ENCODE results near the gene ALOX5. TPM values are rescaled to one million over a fixed set of nuclear protein-coding genes. Genes with fewer than 3 reads are reported as not detected.
"Not testable (repeated sequence)": the region's sequence is repeated elsewhere in the genome, so short reads cannot be mapped to it uniquely, and the experiment has no call there.

The ALOX5 gene
- total RNA-seq, 4 donors from 2014 or later, result 12.3 to 46.1 (median 14.7) TPM

DNA sequence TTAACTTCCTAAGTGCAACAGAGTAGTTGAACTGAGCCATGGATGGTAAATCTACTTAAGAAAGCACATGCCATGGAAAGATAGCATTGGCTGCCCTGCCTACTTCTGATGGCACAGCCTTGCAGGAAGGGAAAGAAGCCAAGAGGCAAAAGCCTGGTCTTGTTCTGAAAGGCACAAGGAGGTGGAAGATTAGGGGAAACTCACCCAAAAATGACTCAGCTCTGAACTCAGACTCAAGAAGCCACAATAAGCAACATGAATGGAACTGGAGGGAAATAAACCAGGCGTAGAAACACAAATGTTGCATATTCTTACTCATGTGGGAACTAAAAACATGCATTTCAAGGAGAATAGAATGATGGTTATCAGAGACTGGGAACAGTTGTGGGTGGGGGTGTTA lies 20.8 kb upstream of the ALOX5 start:
- Histone ChIP-seq H3K4me3 (no peak overlapping the region), H3K27me3 (no peaks in the 10 kb centered on the region), H3K36me3 (no peaks in the 10 kb centered on the region), H3K27ac (no peak overlapping the region), H3K4me1 (no peaks in the 10 kb centered on the region), H3K9me3 (no peaks in the 10 kb centered on the region)
- WGBS, result 53% methylated on average over 1 of the region's 1 CpG
- TF ChIP-seq, protein P1, sequence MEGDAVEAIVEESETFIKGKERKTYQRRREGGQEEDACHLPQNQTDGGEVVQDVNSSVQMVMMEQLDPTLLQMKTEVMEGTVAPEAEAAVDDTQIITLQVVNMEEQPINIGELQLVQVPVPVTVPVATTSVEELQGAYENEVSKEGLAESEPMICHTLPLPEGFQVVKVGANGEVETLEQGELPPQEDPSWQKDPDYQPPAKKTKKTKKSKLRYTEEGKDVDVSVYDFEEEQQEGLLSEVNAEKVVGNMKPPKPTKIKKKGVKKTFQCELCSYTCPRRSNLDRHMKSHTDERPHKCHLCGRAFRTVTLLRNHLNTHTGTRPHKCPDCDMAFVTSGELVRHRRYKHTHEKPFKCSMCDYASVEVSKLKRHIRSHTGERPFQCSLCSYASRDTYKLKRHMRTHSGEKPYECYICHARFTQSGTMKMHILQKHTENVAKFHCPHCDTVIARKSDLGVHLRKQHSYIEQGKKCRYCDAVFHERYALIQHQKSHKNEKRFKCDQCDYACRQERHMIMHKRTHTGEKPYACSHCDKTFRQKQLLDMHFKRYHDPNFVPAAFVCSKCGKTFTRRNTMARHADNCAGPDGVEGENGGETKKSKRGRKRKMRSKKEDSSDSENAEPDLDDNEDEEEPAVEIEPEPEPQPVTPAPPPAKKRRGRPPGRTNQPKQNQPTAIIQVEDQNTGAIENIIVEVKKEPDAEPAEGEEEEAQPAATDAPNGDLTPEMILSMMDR (IDR thresholded peaks at IDR 0.05), result no peak
- no peak for DNase-seq (ENCODE audit: low spot score in 2 of 2)

DNA sequence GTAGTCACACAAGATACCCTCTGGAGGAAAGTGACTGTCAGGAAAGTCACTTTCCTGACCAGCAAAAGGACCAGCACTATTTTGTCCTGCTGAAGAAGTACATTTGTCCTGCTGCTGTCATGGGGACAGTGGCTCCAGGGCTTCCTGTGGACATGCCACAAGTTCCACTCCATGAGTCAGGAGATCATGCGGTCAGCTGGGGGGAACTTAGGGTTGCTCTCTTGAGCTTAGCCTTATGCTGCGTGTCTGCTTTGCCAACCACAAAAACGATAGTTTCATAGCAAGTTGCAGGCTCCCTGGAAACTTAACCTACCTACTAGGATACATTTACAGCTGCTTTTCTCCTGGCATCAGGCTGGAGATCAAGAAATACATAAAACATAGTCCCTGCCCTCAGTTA lies 19.8 kb upstream of the ALOX5 start:
- no peak overlapping the region for H3K27ac ChIP-seq
- peak in 1 of 2 donors; percentile 83 for DNase-seq (ENCODE audit: low spot score in 2 of 2)
- no peaks in the 10 kb centered on the region for H3K36me3 ChIP-seq
- H3K27me3 ChIP-seq, result no peaks in the 10 kb centered on the region
- no peaks in the 10 kb centered on the region for H3K9me3 ChIP-seq
- TF ChIP-seq, protein P1 (IDR thresholded peaks at IDR 0.05), result no peak
- TF ChIP-seq EP300 (IDR thresholded peaks at IDR 0.05) (no peak), POLR2AphosphoS5 (IDR thresholded peaks at IDR 0.05) (no peak), POLR2A (IDR thresholded peaks at IDR 0.05) (no peak)
- H3K4me1 ChIP-seq, result no peaks in the 10 kb centered on the region
- WGBS, result 93% methylated on average over 3 of the region's 3 CpGs
- no peak overlapping the region for H3K4me3 ChIP-seq

DNA sequence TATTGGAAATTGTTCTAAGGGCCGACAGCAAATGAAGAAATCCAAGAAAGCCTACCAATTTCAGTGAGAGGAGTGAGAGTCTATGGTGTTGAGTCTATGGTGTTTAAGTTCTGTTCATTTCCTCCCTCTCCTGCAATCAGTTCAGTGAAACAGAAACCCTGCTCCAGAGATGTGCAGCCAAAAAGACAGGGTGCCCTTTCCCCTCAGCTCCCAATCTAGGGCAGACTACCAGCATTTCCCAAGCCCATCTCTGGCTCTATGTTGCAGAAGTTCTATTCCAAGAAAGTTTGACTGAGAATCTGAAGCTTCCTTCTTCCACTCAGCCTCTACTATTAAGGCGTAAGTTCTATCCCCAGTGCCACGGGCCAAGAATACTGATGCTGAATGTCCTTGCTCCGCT lies 18.5 kb upstream of the ALOX5 start:
- H3K27ac ChIP-seq, result no peak overlapping the region
- no peaks in the 10 kb centered on the region for H3K27me3 ChIP-seq
- no peaks in the 10 kb centered on the region for H3K9me3 ChIP-seq
- no peak overlapping the region for H3K4me3 ChIP-seq
- DNase-seq (ENCODE audit: low spot score in 2 of 2), result no peak
- H3K36me3 ChIP-seq, result no peaks in the 10 kb centered on the region
- TF ChIP-seq POLR2AphosphoS5 (IDR thresholded peaks at IDR 0.05), result no peak
- TF ChIP-seq POLR2A (IDR thresholded peaks at IDR 0.05), result no peak
- no peak for TF ChIP-seq EP300 (IDR thresholded peaks at IDR 0.05)
- TF ChIP-seq, protein P1 (IDR thresholded peaks at IDR 0.05), result no peak
- WGBS, result 95% methylated on average over 4 of the region's 4 CpGs
- no peaks in the 10 kb centered on the region for H3K4me1 ChIP-seq

DNA sequence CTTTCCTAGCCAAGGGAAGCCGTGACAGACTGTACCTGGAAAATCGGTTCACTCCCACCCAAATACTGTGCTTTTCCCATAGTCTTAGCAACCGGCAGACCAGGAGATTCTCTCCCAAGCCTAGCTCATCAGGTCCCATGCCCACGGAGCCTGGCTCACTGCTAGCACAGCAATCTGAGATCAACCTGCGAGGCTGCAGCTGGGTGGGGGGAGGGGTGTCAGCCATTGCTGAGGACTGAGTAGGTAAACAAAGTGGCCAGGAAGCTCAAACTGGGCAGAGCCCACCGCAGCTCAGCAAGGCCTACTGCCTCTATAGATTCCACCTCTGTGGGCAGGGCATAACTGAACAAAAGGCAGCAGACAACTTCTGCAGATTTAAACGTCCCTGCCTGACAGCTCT lies 15.1 kb upstream of the ALOX5 start:
- DNase-seq (ENCODE audit: low spot score in 2 of 2); H3K9me3 ChIP-seq; H3K4me3 ChIP-seq; H3K27ac ChIP-seq; H3K4me1 ChIP-seq; H3K36me3 ChIP-seq; H3K27me3 ChIP-seq: not testable (repeated sequence)
- WGBS, result 60% methylated on average over 7 of the region's 7 CpGs

DNA sequence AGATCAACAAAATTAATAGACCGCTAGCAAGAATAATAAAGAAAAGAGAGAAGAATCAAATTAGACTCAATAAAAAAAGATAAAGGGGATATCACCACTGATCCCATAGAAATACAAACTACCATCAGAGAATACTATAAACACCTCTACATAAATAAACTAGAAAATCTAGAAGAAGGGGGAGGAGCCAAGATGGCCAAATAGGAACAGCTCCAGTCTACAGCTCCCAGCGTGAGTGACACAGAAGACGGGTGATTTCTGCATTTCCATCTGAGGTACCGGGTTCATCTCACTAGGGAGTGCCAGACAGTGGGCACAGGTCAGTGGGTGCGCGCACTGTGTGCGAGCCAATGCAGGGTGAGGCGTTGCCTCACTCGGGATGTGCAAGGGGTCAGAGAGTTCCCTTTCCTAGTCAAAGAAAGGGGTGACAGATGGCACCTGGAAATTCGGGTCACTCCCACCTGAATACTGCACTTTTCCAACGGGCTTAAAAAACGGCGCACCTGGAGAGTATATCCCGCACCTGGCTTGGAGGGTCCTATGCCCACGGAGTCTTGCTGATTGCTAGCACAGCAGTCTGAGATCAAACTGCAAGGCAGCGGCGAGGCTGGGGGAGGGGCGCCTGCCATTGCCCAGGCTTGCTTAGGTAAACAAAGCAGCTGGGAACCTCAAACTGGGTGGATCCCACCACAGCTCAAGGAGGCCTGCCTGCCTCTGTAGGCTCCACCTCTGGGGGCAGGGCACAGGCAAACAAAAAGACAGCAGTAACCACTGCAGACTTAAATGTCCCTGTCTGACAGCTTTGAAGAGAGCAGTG lies 11.8 kb upstream of the ALOX5 start:
- not testable (repeated sequence) for H3K27me3 ChIP-seq; H3K4me1 ChIP-seq; DNase-seq (ENCODE audit: low spot score in 2 of 2); H3K36me3 ChIP-seq; H3K27ac ChIP-seq; H3K9me3 ChIP-seq
- peak overlapping the region; percentile 4 for H3K4me3 ChIP-seq
- 54% methylated on average over 18 of the region's 18 CpGs for WGBS

DNA sequence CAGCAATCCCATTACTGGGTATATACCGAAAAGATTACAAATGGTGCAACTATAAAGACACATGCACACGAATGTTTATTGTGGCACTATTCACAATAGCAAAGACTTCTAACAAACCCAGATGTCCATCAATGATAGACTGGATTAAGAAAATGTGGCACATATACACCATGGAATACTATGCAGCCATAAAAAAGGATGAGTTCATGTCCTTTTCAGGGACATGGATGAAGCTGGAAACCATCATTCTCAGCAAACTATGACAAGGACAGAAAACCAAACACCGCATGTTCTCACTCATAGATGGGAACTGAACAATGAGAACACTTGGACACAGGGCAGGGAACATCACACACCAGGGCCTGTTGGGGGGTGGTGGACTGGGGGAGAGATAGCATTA lies 6.4 kb upstream of the ALOX5 start:
- not testable (repeated sequence) for H3K4me3 ChIP-seq; H3K27me3 ChIP-seq; H3K27ac ChIP-seq; H3K9me3 ChIP-seq; DNase-seq (ENCODE audit: low spot score in 2 of 2); H3K36me3 ChIP-seq; H3K4me1 ChIP-seq
- WGBS, result 87% methylated on average over 3 of the region's 3 CpGs

DNA sequence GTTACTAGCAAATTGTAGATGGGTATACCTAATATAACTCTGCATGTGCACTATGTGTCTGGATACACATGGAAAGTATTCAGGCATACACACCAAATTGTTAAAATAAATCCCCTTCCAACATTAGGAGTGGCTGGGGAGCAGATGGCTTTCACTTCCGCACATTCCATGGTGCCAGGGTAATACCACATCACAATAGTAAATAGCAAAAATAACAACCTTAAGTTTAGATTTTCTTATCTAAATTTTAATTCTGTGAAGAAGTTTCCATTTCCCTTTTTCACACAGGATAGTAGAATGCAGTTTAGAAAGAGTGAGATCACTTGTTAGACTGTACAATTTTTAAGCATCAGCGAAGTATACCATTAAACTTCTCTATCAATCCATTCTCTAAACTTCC lies 5.8 kb upstream of the ALOX5 start:
- TF ChIP-seq, protein P1 (IDR thresholded peaks at IDR 0.05), result no peak
- TF ChIP-seq EP300 (IDR thresholded peaks at IDR 0.05), result no peak
- TF ChIP-seq POLR2AphosphoS5 (IDR thresholded peaks at IDR 0.05), result no peak
- TF ChIP-seq POLR2A (IDR thresholded peaks at IDR 0.05), result no peak
- Histone ChIP-seq H3K27ac (no peak overlapping the region), H3K36me3 (no peaks in the 10 kb centered on the region), H3K4me3 (no peak overlapping the region), H3K9me3 (no peaks in the 10 kb centered on the region), H3K27me3 (peaks cover 1% of the 10 kb centered on the region), H3K4me1 (peaks cover 3% of the 10 kb centered on the region)
- no peak for DNase-seq (ENCODE audit: low spot score in 2 of 2)
- WGBS, result 82% methylated on average over 2 of the region's 2 CpGs

All from suprapubic skin (tissue), 4 donors.